ES-I3 (cell line): ENCODE results near the gene ZNF341.

Experiments
- H3K36me3 ChIP-seq: 2 replicates; pipeline ENCODE4 v1.6.1; 2013; ENCODE audit warnings: mild to moderate bottlenecking, low read length, control low read depth, moderate library complexity; ENCODE audit not compliant: insufficient read depth
- H3K4me1 ChIP-seq: 2 replicates; pipeline ENCODE4 v1.6.1; 2013; ENCODE audit warnings: mild to moderate bottlenecking, control low read depth, low read length; ENCODE audit not compliant: insufficient read depth
- H3K9ac ChIP-seq: 2 replicates; pipeline ENCODE4 v1.6.1; 2013; ENCODE audit warnings: low read depth, mild to moderate bottlenecking, low read length, moderate library complexity
- H3K9me3 ChIP-seq: 2 replicates; pipeline ENCODE4 v1.6.1; 2013; ENCODE audit warnings: mild to moderate bottlenecking, low read length, moderate library complexity; ENCODE audit not compliant: control insufficient read depth, insufficient read depth

Gene ZNF341

DNA sequence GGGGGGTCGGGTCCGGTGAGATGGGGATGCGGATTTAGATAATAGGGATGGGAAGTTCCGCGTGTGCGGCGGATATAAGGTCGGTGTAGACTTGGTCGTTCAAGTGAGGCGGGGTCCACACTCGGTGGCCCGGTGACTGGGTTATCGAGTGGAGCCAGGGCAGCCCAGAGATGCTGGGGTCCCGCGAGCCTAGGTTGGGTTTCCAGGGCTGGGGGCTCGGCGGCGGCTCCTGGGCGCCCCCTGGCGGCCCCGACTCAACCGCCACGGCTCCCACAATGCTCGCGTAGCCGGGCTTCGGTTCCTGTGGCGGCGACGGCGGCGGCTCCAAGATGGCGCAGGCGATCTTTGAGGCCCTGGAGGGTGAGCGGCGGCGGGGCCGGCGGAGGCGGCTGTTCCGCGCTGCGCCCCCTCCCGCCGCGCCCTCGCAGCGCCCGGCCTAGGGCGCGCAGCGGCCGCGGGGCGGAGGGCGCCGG, at the start of gene ZNF341:
TSS of gene ZNF341 (plus strand) at position 304 of the 473 bp plus-strand sequence. CDS start at position 330, 26 bp downstream.
- Histone ChIP-seq H3K36me3 (no peaks in the 10 kb centered on the region), H3K4me1 (peaks cover 10% of the 10 kb centered on the region; the same call in 1 of the 2 replicates), H3K9ac (peak within 1 kb of the TSS; percentile 63), H3K9me3 (no peaks in the 10 kb centered on the region; the same call in 1 of the 2 replicates)

DNA sequence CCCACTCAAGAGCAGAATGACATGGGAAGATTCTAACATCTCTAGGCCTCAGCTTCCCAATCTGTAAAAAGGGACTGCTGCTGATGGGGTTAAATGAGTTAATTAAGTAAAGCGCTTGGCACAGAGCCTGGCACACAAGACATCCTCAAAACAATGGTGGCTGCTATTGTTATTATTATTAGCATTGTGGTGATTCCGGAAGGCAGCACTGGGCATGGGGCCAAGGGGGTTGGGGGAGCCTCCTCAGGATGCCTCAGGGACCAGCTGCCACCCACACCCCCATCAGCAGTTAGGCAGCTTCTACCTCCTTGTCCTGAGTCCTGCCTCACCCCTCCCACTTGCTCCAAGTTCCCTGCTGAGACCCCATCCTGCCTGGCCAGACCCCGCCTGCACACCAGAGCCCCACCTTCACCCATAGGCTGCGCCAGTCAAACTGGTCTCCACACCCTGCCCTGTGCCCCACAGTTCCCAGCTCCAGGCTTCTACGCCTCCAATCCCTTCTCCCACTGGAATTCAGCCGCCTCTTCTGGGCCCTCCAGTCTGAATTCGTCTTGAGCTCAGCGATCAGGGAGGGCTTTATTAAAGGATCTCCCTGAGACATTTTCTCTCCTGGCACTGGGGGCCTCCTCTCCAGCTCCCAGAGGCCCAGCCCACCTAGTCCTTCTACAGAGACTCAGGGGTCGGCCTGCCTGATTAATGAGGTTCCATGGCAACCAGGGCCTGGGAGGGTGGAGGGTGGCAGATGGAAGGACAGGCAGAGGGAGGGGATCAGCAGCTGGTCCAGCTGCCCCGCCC, 47.1 kb upstream of the ZNF341 start:
- peak overlapping the region; percentile 42 for H3K9ac ChIP-seq
- H3K36me3 ChIP-seq, result no peaks in the 10 kb centered on the region
- H3K4me1 ChIP-seq, result peaks cover 11% of the 10 kb centered on the region

DNA sequence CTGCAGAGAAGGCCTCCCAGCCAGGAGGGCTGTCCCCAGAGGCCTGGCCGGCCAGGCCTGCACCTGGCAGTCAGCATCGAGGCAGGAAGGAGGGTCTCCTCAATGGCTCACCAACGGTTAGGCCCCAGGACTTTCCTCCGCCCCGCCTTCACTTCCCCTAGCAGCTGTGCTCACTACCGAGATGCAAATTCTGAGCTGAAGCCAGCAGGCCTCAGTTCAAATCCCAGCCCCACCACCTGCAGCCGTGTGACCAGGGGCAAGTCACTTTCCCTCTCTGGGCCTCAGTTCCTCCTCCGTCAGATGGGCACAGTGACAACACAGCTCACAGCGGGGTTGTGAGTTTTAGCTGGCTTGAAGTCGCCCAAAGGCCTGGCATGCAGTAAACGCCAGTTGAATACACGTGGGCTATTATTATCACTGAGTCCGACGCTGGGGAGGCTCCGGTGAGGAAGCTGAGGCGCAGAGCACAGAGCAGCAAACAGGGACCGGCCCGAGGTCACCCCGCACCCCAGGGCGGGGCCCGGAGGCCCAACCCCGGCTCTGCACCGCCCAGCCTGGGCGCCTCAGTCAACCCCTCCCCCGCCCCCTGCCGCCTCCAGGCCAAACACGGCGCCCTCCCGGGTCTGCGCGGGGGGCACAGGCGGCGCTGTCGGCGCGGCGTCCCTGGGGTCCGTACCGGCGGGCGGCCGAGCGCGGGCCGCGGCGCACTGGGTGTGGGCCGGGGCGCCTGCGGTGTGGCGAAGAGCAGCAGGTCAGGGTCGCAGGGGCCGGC, 46.3 kb upstream of the ZNF341 start:
- Histone ChIP-seq H3K9me3 (no peaks in the 10 kb centered on the region), H3K36me3 (no peaks in the 10 kb centered on the region), H3K9ac (peak overlapping the region; percentile 42), H3K4me1 (peaks cover 15% of the 10 kb centered on the region)

More for the DNA sequence above, 47.1 kb upstream of the ZNF341 start:
- no peaks in the 10 kb centered on the region for H3K9me3 ChIP-seq

DNA sequence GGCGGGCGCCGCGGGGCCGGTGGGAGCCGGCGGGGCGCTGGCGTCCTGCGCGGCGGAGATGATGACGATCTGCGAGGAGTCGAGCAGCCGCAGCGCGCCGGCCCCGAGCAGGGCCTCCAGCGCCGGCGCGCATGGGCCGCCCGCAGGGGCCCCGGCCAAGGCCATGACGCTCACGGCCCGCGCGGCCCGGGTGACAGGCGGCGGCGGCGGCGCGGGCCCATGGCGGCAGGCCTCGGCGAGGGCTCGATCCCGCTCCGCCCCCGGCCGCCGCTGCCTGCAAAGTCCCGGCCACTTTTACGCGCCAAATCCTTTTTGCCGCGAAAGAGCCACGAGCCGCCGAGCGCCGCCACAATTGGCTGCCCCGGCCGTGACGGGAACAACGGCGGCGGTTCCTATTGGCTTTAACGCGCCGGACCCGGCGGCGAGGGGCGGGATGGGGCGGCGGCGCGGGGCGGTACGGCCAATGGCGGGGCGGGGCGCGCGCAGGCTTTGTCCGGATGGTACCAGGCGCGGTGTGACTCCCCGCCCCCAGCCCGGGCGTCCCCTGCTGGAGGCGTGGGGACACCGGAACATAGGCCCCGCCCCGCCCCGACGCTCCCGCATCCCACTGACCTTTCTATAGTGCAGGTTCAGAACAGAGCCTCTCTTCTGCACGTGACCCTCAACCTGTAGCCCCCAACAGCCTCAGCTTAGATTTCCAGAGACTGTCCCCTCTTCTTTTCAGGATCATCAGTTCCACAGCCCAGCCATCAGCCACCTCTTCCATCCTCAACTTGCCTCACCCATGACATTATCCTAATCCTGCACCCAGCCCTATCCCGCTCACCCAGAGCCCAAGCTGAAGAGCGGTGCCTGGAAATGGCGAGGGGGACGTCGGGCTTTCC, 45.5 kb upstream of the ZNF341 start, which contains the start of gene E2F1:
TSS of gene E2F1 (minus strand) at position 286 of the 884 bp plus-strand sequence. CDS start at position 165, 121 bp downstream.
- Histone ChIP-seq H3K9ac (peak within 1 kb of the TSS; percentile 42), H3K36me3 (no peaks in the 10 kb centered on the region), H3K4me1 (peaks cover 15% of the 10 kb centered on the region), H3K9me3 (no peaks in the 10 kb centered on the region)

DNA sequence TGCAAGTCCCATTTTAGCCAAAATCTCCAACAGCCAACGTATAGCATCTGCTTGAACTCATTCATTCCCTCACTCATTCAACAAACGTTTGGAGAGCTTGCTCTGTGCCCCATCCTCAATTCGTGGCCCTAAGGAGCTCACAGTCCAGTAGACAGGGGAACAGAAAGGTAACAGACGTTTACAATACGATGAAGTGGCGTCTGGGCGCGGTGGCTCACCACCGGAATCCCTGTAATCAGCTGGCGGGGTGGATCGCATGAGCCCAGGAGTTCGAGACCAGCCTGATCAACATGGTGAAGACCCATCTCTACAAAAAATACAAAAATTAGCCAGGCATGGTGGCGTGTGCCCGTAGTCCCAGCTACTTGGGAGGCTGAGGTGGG, 44.8 kb upstream of the ZNF341 start:
- Histone ChIP-seq H3K9ac (peak overlapping the region; percentile 39; the same call in 1 of the 2 replicates), H3K4me1 (peaks cover 15% of the 10 kb centered on the region), H3K36me3 (no peaks in the 10 kb centered on the region), H3K9me3 (no peaks in the 10 kb centered on the region)

DNA sequence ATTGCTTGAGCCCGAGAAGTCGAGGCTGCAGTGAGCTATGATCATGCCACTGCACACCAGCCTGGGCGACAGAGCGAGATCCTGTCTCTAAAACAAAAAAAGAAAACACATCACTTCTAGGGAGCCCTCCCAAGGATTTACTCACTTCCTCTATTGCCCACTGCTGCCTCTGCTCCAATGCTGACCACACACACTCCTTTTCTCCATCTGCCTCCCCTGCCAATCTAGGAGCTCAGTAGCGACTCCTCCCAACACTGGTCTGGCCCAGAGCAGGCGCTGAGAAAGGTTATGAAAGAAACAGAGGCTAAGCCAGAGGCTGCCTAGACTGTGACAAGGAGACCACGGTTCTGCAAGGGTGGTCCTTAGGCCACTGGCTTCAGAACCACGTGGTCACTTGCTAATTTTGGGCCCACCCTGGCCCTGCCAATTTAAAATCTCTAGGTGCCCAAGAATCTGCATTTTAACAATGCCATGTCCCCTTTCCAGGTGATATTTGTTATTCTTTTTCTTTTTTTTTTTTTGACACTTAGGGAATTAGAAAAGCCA, 44.4 kb upstream of the ZNF341 start:
- peaks cover 15% of the 10 kb centered on the region for H3K4me1 ChIP-seq
- no peak overlapping the region for H3K9ac ChIP-seq
- H3K9me3 ChIP-seq, result no peaks in the 10 kb centered on the region
- H3K36me3 ChIP-seq, result no peaks in the 10 kb centered on the region

DNA sequence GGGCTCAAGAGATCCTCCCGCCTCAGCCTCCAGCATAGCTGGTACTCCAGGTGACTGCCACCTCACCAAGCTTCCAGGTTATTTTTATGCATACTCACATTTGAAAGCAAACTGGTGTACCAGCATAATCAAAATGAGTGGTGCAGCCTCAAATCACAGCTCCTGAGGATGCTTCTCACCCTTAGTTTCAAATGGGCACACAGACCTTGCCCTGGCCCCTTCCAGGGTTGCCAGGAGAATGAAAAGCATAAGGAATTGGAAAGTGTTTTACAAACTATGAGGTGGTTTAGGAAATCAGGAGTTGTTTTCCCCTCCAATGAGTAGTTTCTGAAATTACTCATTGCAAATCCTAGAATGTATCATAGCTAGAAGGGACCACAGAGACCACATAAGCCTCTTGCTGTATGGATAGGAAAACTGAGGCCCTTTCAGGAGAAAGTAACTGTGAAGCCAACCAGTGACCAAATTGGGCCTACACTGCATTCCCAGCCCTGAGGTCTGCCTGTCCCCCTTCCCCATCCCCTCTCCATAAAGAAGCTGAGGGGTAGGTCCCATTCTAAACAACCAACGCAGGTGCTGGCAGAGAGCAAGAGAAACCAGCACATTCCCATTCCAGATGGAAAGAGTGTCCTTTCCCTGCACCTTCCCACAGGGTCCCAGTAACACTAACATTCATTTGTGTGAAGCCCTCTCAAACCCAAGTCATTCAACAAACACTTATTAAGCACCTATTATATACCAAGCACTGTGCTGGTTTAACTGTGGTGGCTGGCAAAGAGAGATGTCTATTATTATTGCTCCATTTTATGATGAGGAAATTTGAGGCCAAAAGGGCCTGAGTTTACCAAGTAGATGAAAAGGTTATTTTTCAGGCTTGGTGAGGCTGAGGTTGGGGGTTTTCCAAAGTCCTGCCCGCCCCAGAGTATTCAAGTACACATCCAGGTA, 43.5 kb upstream of the ZNF341 start:
- peaks cover 15% of the 10 kb centered on the region for H3K4me1 ChIP-seq
- H3K9ac ChIP-seq, result no peak overlapping the region
- H3K36me3 ChIP-seq, result no peaks in the 10 kb centered on the region
- no peaks in the 10 kb centered on the region for H3K9me3 ChIP-seq

DNA sequence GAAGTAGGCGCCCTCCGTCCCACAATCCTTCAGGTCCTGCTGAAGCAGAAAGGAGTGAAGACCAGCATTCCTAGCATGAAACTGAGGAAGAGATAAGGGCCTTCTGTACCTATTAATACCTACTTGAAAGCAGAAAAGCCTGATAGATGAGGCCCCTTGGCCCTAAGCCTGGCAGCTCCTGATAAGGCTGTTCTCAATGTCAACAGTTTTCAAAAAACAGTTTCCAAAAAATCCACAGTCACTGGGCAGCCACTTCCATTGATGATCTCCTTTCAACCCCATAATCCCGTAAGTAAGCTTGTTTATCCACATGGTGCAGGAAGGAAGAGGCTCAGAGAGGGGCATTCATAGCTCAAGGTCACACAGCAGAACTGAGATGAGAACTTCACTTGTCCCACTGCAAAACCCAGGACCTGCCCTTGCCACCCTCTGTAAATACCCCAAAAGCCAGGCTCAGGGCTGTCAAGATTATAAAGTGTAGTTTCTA, 42.8 kb upstream of the ZNF341 start:
- H3K36me3 ChIP-seq, result no peaks in the 10 kb centered on the region
- no peaks in the 10 kb centered on the region for H3K9me3 ChIP-seq
- peaks cover 18% of the 10 kb centered on the region for H3K4me1 ChIP-seq
- H3K9ac ChIP-seq, result no peak overlapping the region

DNA sequence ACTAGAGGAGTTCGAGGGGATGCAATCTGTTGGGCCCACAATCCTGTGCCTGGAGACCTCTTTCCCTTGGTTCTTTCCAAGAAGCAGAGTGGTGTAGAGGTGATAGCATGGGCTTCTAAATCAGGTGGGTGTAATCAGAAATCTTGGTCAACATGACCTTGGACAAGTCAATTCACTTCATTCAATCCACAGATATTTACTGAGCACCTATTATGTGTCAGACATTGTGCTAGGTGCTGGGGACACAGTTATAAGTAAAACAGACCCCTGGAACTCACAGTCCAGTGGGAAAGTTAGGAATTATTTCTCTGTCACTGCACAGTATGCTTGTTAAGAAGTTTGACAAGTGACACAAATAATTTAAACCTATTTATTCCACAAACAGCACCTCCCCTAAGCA, 42.3 kb upstream of the ZNF341 start:
- peaks cover 20% of the 10 kb centered on the region for H3K4me1 ChIP-seq
- H3K9me3 ChIP-seq, result no peaks in the 10 kb centered on the region

DNA sequence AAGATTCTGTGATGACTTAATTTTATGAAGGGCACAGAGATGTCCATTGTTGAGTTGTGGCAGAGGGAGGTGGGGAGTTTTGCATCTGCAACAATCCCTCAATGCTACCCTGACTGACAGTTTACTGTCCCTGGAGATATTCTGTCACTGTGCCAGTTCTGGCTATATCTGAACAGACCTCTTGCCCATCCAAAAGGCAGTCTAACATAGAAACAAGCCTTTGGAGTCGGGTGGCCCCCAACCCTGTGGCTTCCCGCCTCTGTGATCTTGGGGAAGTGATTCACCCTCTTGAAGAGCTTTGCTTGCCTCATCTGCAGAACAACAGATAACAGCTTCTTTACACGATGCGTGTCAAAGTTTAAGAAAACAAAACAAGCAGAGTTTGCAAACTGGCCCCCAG, 41.8 kb upstream of the ZNF341 start:
- H3K9ac ChIP-seq, result no peak overlapping the region
- no peaks in the 10 kb centered on the region for H3K9me3 ChIP-seq
- H3K36me3 ChIP-seq, result no peaks in the 10 kb centered on the region
- H3K4me1 ChIP-seq, result peaks cover 20% of the 10 kb centered on the region

More for the DNA sequence above, 42.3 kb upstream of the ZNF341 start:
- no peak overlapping the region for H3K9ac ChIP-seq
- no peaks in the 10 kb centered on the region for H3K36me3 ChIP-seq

DNA sequence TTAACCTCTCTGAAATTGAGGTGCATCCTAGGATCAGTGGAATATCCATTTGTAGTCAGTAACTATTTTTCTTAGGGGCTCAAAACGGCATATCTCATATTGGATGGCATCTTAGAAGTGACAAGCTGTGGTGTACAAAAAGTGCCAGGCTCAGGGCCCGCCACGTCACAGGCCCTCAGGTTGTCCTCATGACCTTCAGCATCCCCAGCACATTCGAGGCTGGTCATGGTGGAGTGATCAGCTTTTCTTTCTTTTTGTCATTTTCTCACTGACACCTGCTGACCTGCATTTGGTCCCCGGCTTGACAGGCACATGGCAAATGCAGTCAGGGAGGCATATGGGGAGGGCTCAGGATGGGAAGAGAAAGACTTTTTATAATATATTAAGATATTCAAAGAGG, 38.5 kb upstream of the ZNF341 start:
- no peaks in the 10 kb centered on the region for H3K36me3 ChIP-seq
- H3K4me1 ChIP-seq, result peaks cover 15% of the 10 kb centered on the region
- no peak overlapping the region for H3K9ac ChIP-seq
- no peaks in the 10 kb centered on the region for H3K9me3 ChIP-seq

DNA sequence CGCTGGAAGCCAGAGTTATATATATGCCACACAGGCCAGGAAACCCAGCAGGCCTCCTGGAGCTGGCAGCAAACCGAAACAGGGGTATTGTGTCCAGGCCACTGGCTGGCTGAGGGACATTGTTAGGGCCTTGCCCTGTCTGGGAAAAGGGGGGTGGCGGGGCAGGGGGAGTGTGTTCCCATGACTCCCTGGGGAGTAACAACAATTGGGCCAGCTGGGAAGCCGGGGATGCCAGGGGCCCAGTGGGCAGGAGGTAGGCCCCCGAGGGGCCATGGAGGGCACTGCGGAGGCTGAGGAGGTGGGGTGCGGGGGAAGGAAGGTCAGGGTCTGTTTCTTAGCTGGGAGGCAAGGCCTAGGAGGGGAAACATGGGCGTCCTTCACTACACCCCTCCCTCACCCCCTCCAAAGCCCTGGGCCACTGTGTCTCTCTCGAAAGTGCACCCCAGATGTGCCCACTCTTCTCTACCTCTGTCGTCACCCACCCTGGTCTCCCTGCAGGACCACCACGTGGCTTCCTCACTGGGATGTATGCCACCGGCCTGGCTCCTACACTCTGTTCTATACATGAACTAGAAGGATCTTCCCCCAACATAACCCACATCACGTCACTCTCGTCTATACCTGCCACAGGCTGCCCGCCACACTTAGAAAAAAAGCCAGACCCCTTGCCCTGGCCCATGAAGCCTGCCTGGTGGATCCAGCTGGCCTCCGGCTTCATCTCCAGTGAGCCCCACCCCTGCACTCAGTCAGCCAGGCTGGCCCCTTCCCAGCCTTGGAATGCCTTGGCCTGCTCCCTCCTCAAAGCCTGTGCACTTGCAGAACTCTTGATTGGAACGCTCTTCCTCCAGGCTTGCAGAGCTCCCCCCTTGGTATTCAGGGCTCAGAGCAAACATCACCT, 37.8 kb upstream of the ZNF341 start:
- Histone ChIP-seq H3K9ac (no peak overlapping the region), H3K4me1 (peaks cover 15% of the 10 kb centered on the region), H3K9me3 (no peaks in the 10 kb centered on the region), H3K36me3 (no peaks in the 10 kb centered on the region)
